ENCODE data around the gene PRX.

The PRX gene

DNA sequence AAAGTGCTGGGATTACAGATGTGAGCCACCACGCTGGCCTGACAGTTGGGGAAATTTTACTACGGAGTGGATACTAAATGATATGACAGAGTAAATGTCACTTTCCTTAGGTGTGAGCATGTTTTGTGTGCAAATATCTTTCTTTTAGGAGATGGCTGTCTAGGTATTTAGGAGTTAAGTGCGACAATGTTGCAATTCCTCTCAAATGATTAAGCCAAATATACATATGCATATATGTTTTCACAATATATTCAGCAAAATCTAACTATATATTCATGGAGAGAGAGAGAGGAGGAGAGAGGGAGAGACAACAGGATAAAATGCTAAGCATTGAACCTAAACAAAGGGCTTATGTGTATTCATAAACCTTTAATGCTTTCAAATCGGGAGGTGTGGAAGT is 36.3 kb upstream of the PRX start:
- no peak overlapping the region for H3K4me2 ChIP-seq (ENCODE audit: low read depth, low read length, poor library complexity, severe bottlenecking)
- no peaks in the 10 kb centered on the region for H4K20me1 ChIP-seq (ENCODE audit: insufficient read depth, low read length, poor library complexity, severe bottlenecking)
- H3K4me1 ChIP-seq (ENCODE audit: insufficient read depth, low read length, poor library complexity, severe bottlenecking) = peaks cover 4% of the 10 kb centered on the region
- no peaks in the 10 kb centered on the region for H3K36me3 ChIP-seq (ENCODE audit: insufficient read depth, low read length)
- H3F3A ChIP-seq (ENCODE audit: low read depth) = no peaks in the 10 kb centered on the region
- H2AFZ ChIP-seq (ENCODE audit: low read length) = no peak overlapping the region
- no peaks in the 10 kb centered on the region for H3K79me2 ChIP-seq (ENCODE audit: insufficient read depth, low read length)
- no peaks in the 10 kb centered on the region for H3K9me3 ChIP-seq (ENCODE audit: insufficient read depth, low read depth, low read length)
- no peaks in the 10 kb centered on the region for H3K9me2 ChIP-seq (replicated peaks; ENCODE audit: low read depth, low read length)
- H3K4me3 ChIP-seq (ENCODE audit: low read length, poor library complexity, severe bottlenecking) = no peak overlapping the region
- no peak overlapping the region for H3K9ac ChIP-seq (ENCODE audit: low read depth, low read length, poor library complexity, severe bottlenecking)
- TF ChIP-seq EZH2phosphoT487 (IDR thresholded peaks at IDR 0.05; ENCODE audit: borderline replicate concordance) (no peak), CTCF (conservative IDR thresholded peaks at IDR 0.05; ENCODE audit: low read length) (no peak)
- no peaks in the 10 kb centered on the region for H3K27me3 ChIP-seq (ENCODE audit: insufficient read depth, low read length, poor library complexity, severe bottlenecking)

DNA sequence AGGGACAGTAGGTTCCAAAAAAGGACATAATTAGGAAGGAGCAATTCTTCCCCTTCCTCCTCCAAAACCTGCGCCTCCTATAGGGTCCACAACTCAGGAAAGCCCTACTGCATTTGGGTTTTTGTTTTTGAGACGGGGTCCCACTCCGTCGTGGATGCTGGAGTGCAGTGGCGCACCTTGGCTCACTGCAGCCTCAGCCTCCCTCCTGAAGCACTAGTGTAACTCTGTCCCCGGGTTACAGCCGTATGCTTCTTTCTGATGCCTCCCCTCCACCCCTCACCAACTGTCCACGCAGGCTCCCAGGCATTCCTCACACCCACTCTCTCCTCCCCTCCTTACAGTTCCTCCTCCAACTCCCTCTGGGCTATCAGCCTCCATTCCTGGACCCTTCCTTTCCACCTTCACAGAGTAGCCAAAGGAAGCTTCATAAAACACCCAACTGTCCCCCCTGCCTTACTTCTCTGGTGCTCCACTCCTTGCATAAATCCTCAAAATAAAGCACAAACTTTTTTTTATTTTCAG is 33.1 kb upstream of the PRX start:
- no peaks in the 10 kb centered on the region for H3K27me3 ChIP-seq (ENCODE audit: insufficient read depth, low read length, poor library complexity, severe bottlenecking)
- H3K9ac ChIP-seq (ENCODE audit: low read depth, low read length, poor library complexity, severe bottlenecking) = no peak overlapping the region

GRCh38 chr19:40445780-40446262 is 32.6 kb upstream of the PRX start:
- H3K4me3 ChIP-seq (ENCODE audit: low read length, poor library complexity, severe bottlenecking) = no peak overlapping the region
- no peaks in the 10 kb centered on the region for H3K27me3 ChIP-seq (ENCODE audit: insufficient read depth, low read length, poor library complexity, severe bottlenecking)
- H3K9ac ChIP-seq (ENCODE audit: low read depth, low read length, poor library complexity, severe bottlenecking) = no peak overlapping the region
- H4K20me1 ChIP-seq (ENCODE audit: insufficient read depth, low read length, poor library complexity, severe bottlenecking) = peaks cover 19% of the 10 kb centered on the region
- peaks cover 19% of the 10 kb centered on the region for H3K79me2 ChIP-seq (ENCODE audit: insufficient read depth, low read length)
- peaks cover 18% of the 10 kb centered on the region for H3K4me1 ChIP-seq (ENCODE audit: insufficient read depth, low read length, poor library complexity, severe bottlenecking)
- H3K9me3 ChIP-seq (ENCODE audit: insufficient read depth, low read depth, low read length) = no peaks in the 10 kb centered on the region
- H2AFZ ChIP-seq (ENCODE audit: low read length) = no peak overlapping the region
- TF ChIP-seq CTCF (conservative IDR thresholded peaks at IDR 0.05; ENCODE audit: low read length) = no peak
- no peak for TF ChIP-seq EZH2phosphoT487 (IDR thresholded peaks at IDR 0.05; ENCODE audit: borderline replicate concordance)
- H3K9me2 ChIP-seq (replicated peaks; ENCODE audit: low read depth, low read length) = no peaks in the 10 kb centered on the region
- H3K4me2 ChIP-seq (ENCODE audit: low read depth, low read length, poor library complexity, severe bottlenecking) = no peak overlapping the region
- no peaks in the 10 kb centered on the region for H3F3A ChIP-seq (ENCODE audit: low read depth)
- H3K36me3 ChIP-seq (ENCODE audit: insufficient read depth, low read length) = peaks cover 7% of the 10 kb centered on the region; the same call in 1 of the 2 replicates

More for the DNA sequence above, 33.1 kb upstream of the PRX start:
- no peak for TF ChIP-seq EZH2phosphoT487 (IDR thresholded peaks at IDR 0.05; ENCODE audit: borderline replicate concordance)
- no peak for TF ChIP-seq CTCF (conservative IDR thresholded peaks at IDR 0.05; ENCODE audit: low read length)
- Histone ChIP-seq H3K36me3 (ENCODE audit: insufficient read depth, low read length) (peaks cover 2% of the 10 kb centered on the region; the same call in 1 of the 2 replicates), H2AFZ (ENCODE audit: low read length) (no peak overlapping the region), H3K9me3 (ENCODE audit: insufficient read depth, low read depth, low read length) (no peaks in the 10 kb centered on the region), H3K4me2 (ENCODE audit: low read depth, low read length, poor library complexity, severe bottlenecking) (no peak overlapping the region), H3K79me2 (ENCODE audit: insufficient read depth, low read length) (peaks cover 17% of the 10 kb centered on the region), H3K9me2 (replicated peaks; ENCODE audit: low read depth, low read length) (no peaks in the 10 kb centered on the region), H3F3A (ENCODE audit: low read depth) (no peaks in the 10 kb centered on the region), H3K4me3 (ENCODE audit: low read length, poor library complexity, severe bottlenecking) (no peak overlapping the region), H4K20me1 (ENCODE audit: insufficient read depth, low read length, poor library complexity, severe bottlenecking) (peaks cover 15% of the 10 kb centered on the region), H3K4me1 (ENCODE audit: insufficient read depth, low read length, poor library complexity, severe bottlenecking) (peaks cover 18% of the 10 kb centered on the region)

All from Loucy (cell line).